Mesendoderm (in vitro differentiated cells): ENCODE measurements around the gene LGALS4.
A peak's percentile ranks its signal among the peaks of the same experiment; 100 is the strongest.

Experiments
- DNase-seq: peaks from one replicate; pipeline ENCODE4 v3.0.0; 2013
- H2AK5ac ChIP-seq: 2 replicates; pipeline ENCODE4 v1.6.1; 2013; ENCODE audit warnings: low read length, inconsistent platforms
- H2BK120ac ChIP-seq: 2 replicates; pipeline ENCODE4 v1.6.1; 2013; ENCODE audit warnings: low read depth, mild to moderate bottlenecking, low read length, moderate library complexity, mixed read lengths
- H2BK15ac ChIP-seq: replicated peaks from 2 replicates; pipeline ENCODE4 v1.6.1; 2013; ENCODE audit warnings: low read depth, mild to moderate bottlenecking, moderate library complexity
- H2BK5ac ChIP-seq: 2 replicates; pipeline ENCODE4 v1.6.1; 2013; ENCODE audit warnings: low read length, inconsistent platforms
- H3K18ac ChIP-seq: 2 replicates; pipeline ENCODE4 v1.6.1; 2013; ENCODE audit warnings: mild to moderate bottlenecking, low read length, mixed read lengths
- H3K23ac ChIP-seq: one replicate; pipeline ENCODE4 v1.6.1; 2013; ENCODE audit warnings: low read length
- H3K27ac ChIP-seq: 2 replicates; pipeline ENCODE4 v1.5.1; 2013; ENCODE audit warnings: low read depth, mild to moderate bottlenecking, inconsistent platforms, low read length, moderate library complexity
- H3K27me3 ChIP-seq: 2 replicates; pipeline ENCODE4 v1.6.1; 2013; ENCODE audit warnings: low read length, control low read depth, mild to moderate bottlenecking, inconsistent platforms; ENCODE audit not compliant: insufficient read depth, poor library complexity
- H3K36me3 ChIP-seq: 2 replicates; pipeline ENCODE4 v1.6.1; 2013; ENCODE audit warnings: low read length, inconsistent platforms; ENCODE audit not compliant: control insufficient read depth, insufficient read depth
- H3K4ac ChIP-seq: one replicate; pipeline ENCODE4 v1.6.1; 2013; ENCODE audit warnings: low read depth, mild to moderate bottlenecking, low read length, moderate library complexity
- H3K4me1 ChIP-seq: 2 replicates; pipeline ENCODE4 v1.6.1; 2013; ENCODE audit warnings: low read depth, low read length, inconsistent platforms; ENCODE audit not compliant: control insufficient read depth
- H3K4me2 ChIP-seq: 2 replicates; pipeline ENCODE4 v1.6.1; 2013; ENCODE audit warnings: low read length
- H3K4me3 ChIP-seq: 2 replicates; pipeline ENCODE4 v1.5.1; 2013; ENCODE audit warnings: mild to moderate bottlenecking, low read length
- H3K56ac ChIP-seq: one replicate; pipeline ENCODE4 v1.6.1; 2013; ENCODE audit warnings: low read length
- H3K79me1 ChIP-seq: 2 replicates; pipeline ENCODE4 v1.6.1; 2013; ENCODE audit warnings: low read length, inconsistent platforms
- H3K79me2 ChIP-seq: 2 replicates; pipeline ENCODE4 v1.6.1; 2013; ENCODE audit warnings: mild to moderate bottlenecking, low read length; ENCODE audit not compliant: control insufficient read depth, insufficient read depth
- H3K9ac ChIP-seq: 2 replicates; pipeline ENCODE4 v1.6.1; 2013; ENCODE audit warnings: low read length, inconsistent platforms
- H4K5ac ChIP-seq: one replicate; pipeline ENCODE4 v1.6.1; 2013; ENCODE audit warnings: low read length
- H4K8ac ChIP-seq: one replicate; pipeline ENCODE4 v1.6.1; 2013; ENCODE audit warnings: low read depth, mild to moderate bottlenecking, control low read depth, low read length, moderate library complexity
- whole genome bisulfite sequencing: extraction: QIAGEN DNeasy Blood & Tissue Kit; methylation state at CpG from one replicate; pipeline ENCODE4 v1.1.7; 2013; ENCODE audit warnings: low lambda C conversion rate, missing lambda C conversion rate; ENCODE audit not compliant: insufficient coverage; ENCODE audit errors: extremely low coverage; 5-methylcytosine and 5-hydroxymethylcytosine counted together

The LGALS4 gene

GRCh38 chr19:38837656-38838121 lies 24.9 kb upstream of the LGALS4 start:
- Histone ChIP-seq H2BK5ac (no peak overlapping the region), H3K79me1 (peaks cover 14% of the 10 kb centered on the region), H3K79me2 (peaks cover 8% of the 10 kb centered on the region), H2BK120ac (no peak overlapping the region), H3K9ac (no peak overlapping the region), H3K36me3 (peaks cover 46% of the 10 kb centered on the region), H3K4ac (no peak overlapping the region), H3K18ac (no peak overlapping the region), H3K4me3 (no peak overlapping the region), H3K56ac (no peak overlapping the region), H3K4me2 (no peak overlapping the region), H4K8ac (no peak overlapping the region), H3K27me3 (no peaks in the 10 kb centered on the region), H3K23ac (no peak overlapping the region), H2AK5ac (no peak overlapping the region), H3K27ac (no peak overlapping the region), H2BK15ac (no peak overlapping the region), H3K4me1 (no peaks in the 10 kb centered on the region), H4K5ac (no peak overlapping the region)
- peak; percentile 54 for DNase-seq
- WGBS = no CpG with 5 or more reads among the region's 7 CpGs

GRCh38 chr19:38836983-38837626 lies 24.4 kb upstream of the LGALS4 start:
- Histone ChIP-seq H3K18ac (no peak overlapping the region), H3K36me3 (peaks cover 43% of the 10 kb centered on the region), H3K9ac (no peak overlapping the region), H3K23ac (no peak overlapping the region), H3K4me1 (no peaks in the 10 kb centered on the region), H2BK120ac (no peak overlapping the region), H3K79me1 (peaks cover 14% of the 10 kb centered on the region), H3K27me3 (no peaks in the 10 kb centered on the region), H4K5ac (no peak overlapping the region), H3K4me2 (no peak overlapping the region), H3K27ac (no peak overlapping the region), H3K4me3 (no peak overlapping the region), H4K8ac (no peak overlapping the region), H2BK15ac (no peak overlapping the region), H2AK5ac (no peak overlapping the region), H3K79me2 (peaks cover 5% of the 10 kb centered on the region), H3K56ac (no peak overlapping the region), H3K4ac (no peak overlapping the region), H2BK5ac (no peak overlapping the region)
- WGBS = no CpG with 5 or more reads among the region's 6 CpGs
- no peak for DNase-seq

GRCh38 chr19:38836159-38836982 lies 23.6 kb upstream of the LGALS4 start:
- no peak overlapping the region for H3K4me2 ChIP-seq
- peaks cover 3% of the 10 kb centered on the region for H3K79me2 ChIP-seq
- no peak overlapping the region for H3K23ac ChIP-seq
- WGBS = no CpG with 5 or more reads among the region's 8 CpGs
- H3K36me3 ChIP-seq = peaks cover 37% of the 10 kb centered on the region
- no peak for DNase-seq
- no peak overlapping the region for H3K18ac ChIP-seq
- H3K27me3 ChIP-seq = no peaks in the 10 kb centered on the region
- H2BK5ac ChIP-seq = no peak overlapping the region
- H2BK120ac ChIP-seq = no peak overlapping the region
- H3K4me3 ChIP-seq = no peak overlapping the region
- no peak overlapping the region for H4K5ac ChIP-seq
- no peaks in the 10 kb centered on the region for H3K4me1 ChIP-seq
- H3K56ac ChIP-seq = no peak overlapping the region
- no peak overlapping the region for H3K9ac ChIP-seq
- no peak overlapping the region for H2AK5ac ChIP-seq
- no peak overlapping the region for H3K27ac ChIP-seq
- peaks cover 9% of the 10 kb centered on the region for H3K79me1 ChIP-seq
- no peak overlapping the region for H3K4ac ChIP-seq
- H4K8ac ChIP-seq = no peak overlapping the region
- no peak overlapping the region for H2BK15ac ChIP-seq

GRCh38 chr19:38834590-38834989 lies 21.8 kb upstream of the LGALS4 start:
- Histone ChIP-seq H3K4ac (no peak overlapping the region), H3K4me3 (no peak overlapping the region), H3K4me1 (no peaks in the 10 kb centered on the region), H3K56ac (no peak overlapping the region), H4K5ac (no peak overlapping the region), H2BK15ac (no peak overlapping the region), H3K18ac (no peak overlapping the region), H3K79me2 (no peaks in the 10 kb centered on the region), H3K9ac (no peak overlapping the region), H2BK5ac (no peak overlapping the region), H3K27ac (no peak overlapping the region), H3K4me2 (no peak overlapping the region), H3K27me3 (no peaks in the 10 kb centered on the region), H4K8ac (no peak overlapping the region), H3K36me3 (peaks cover 29% of the 10 kb centered on the region), H2BK120ac (no peak overlapping the region), H2AK5ac (no peak overlapping the region), H3K23ac (no peak overlapping the region), H3K79me1 (peaks cover 4% of the 10 kb centered on the region)
- no CpG with 5 or more reads among the region's 6 CpGs for whole genome bisulfite sequencing
- no peak for DNase-seq

- Histone ChIP-seq H3K4ac (no peak overlapping the region), H3K9ac (no peak overlapping the region), H3K36me3 (peaks cover 24% of the 10 kb centered on the region), H4K8ac (no peak overlapping the region), H3K79me2 (no peaks in the 10 kb centered on the region), H3K18ac (no peak overlapping the region), H2BK120ac (no peak overlapping the region), H3K79me1 (peaks cover 4% of the 10 kb centered on the region), H3K27me3 (no peaks in the 10 kb centered on the region), H3K4me1 (no peaks in the 10 kb centered on the region), H3K4me3 (no peak overlapping the region), H3K23ac (no peak overlapping the region), H2BK5ac (no peak overlapping the region), H3K4me2 (no peak overlapping the region), H3K27ac (no peak overlapping the region), H2AK5ac (no peak overlapping the region), H3K56ac (no peak overlapping the region), H4K5ac (no peak overlapping the region), H2BK15ac (no peak overlapping the region)
- no peak for DNase-seq
- no CpG with 5 or more reads among the region's 4 CpGs for WGBS
These were observed 21.4 kb upstream of the LGALS4 start for GRCh38 chr19:38834104-38834490.
